Spleen (tissue), 7 donors: ENCODE measurements around the gene ALG10B.

Source experiments
- POLR2A ChIP-seq, 3 donors: fragments of 450-650 bp; IDR thresholded peaks; one replicate each; pipeline ENCODE4 v1.5.1; 2017; ENCODE audit warnings: antibody characterized with exemption in 3 of 3, mild to moderate bottlenecking in 1 of 3
- POLR2AphosphoS5 ChIP-seq, 3 donors: sonication (generic); formaldehyde crosslinking; IDR thresholded peaks; one replicate each; pipeline ENCODE4 v1.5.1; 2017; ENCODE audit warnings: antibody characterized with exemption in 3 of 3
- TF ChIP-seq, protein P1 (sequence below), 11 experiments: fragments of 200-600 bp in 7 of 11; fragments of 450-650 bp in 4 of 11; sonication (generic) in 4 of 11; IDR thresholded peaks in 8 of 11; conservative IDR thresholded peaks in 3 of 11; 1 replicate in 7 of 11; 2 replicates in 4 of 11; pipeline versions ENCODE4 v1.4.0 to v1.8.0; 2016 to 2021; ENCODE audit warnings: antibody characterized with exemption in 11 of 11, inconsistent platforms in 4 of 11, mild to moderate bottlenecking in 1 of 11
- donor health status: DM: no; HTN: no; CAD: no; lungs with moderate emphysema.
- donor health status: DM: no; HTN: no; CAD: no.
- donor health status: DM: no; HTN: no; CAD: no.

DNA sequence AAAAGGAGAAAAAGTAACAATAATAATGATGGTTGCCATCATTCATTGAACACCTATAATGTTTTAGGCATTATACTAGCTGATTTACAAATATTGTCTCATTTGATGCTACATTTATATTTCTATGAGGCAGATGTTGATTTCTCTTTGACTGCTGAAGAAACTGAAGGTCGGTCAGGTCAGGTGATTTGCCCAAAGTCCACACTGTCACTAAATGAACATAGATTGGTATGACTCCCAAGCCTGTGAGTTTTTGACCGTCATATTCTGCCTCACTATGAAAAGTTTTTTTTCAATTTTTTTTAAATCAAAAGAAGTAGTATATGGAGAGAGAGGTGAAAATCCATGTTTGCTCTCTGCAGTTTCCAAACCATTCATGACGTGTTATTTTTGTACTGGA, 10.8 kb downstream of the ALG10B start:
- TF ChIP-seq POLR2A (IDR thresholded peaks at IDR 0.05) (no peak), POLR2AphosphoS5 (IDR thresholded peaks at IDR 0.05) (no peak)
- TF ChIP-seq, protein P1, sequence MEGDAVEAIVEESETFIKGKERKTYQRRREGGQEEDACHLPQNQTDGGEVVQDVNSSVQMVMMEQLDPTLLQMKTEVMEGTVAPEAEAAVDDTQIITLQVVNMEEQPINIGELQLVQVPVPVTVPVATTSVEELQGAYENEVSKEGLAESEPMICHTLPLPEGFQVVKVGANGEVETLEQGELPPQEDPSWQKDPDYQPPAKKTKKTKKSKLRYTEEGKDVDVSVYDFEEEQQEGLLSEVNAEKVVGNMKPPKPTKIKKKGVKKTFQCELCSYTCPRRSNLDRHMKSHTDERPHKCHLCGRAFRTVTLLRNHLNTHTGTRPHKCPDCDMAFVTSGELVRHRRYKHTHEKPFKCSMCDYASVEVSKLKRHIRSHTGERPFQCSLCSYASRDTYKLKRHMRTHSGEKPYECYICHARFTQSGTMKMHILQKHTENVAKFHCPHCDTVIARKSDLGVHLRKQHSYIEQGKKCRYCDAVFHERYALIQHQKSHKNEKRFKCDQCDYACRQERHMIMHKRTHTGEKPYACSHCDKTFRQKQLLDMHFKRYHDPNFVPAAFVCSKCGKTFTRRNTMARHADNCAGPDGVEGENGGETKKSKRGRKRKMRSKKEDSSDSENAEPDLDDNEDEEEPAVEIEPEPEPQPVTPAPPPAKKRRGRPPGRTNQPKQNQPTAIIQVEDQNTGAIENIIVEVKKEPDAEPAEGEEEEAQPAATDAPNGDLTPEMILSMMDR (IDR thresholded peaks at IDR 0.05 in 8 of 11, conservative IDR thresholded peaks at IDR 0.05 in 3 of 11) = no peak
